GM12864 (cell line): ENCODE measurements around the gene CAB39L.

Experiments
- DNase-seq: peaks from one replicate; pipeline ENCODE4 v3.0.0-alpha.2; 2011; ENCODE audit warnings: low read depth
- H3K4me3 ChIP-seq: 2 replicates; pipeline ENCODE4 v1.5.1; 2011; ENCODE audit warnings: mild to moderate bottlenecking, low read depth, low read length, control low read depth
- TF ChIP-seq, protein P1 (sequence below): IDR thresholded peaks from 2 replicates; pipeline ENCODE4 v1.5.1; 2011; ENCODE audit warnings: low read depth, mild to moderate bottlenecking, moderate library complexity, low read length, control low read depth, inconsistent platforms; ENCODE audit errors: missing control alignments

CAB39L gene

DNA sequence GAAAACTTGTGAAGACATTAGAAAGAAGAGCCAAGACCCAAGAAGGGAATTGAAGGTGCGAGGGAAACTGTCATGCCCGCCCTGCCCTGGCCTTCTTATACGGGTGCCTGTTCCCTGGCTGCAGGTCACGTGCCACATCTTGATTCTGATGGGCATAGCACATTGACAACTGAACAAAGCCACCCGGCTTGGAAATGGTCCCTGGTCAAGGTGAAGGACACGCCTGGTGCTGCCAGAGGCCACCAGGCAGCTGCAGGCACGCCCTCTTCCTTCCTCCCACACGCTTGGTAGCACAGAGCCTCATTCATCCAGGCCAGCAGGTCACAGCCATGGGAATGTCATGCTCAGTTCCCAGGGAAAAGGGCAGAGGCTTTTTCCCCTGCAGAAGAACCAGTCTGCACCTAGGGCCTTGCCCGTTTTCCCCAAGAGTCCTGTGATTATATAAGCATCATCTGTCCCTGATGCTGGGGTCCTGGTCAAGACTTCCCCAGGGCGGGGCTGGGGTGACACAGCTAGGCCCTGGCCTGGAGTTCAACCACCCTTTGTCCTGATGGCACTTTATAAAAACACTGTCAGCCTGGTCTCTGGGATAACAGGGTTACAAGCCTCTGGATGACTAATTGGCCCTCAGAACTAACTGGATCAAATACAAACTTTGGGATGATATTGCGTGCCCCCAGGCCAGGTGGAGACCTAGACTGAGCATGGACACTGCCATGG is 140.2 kb downstream of the CAB39L start:
- TF ChIP-seq, protein P1, sequence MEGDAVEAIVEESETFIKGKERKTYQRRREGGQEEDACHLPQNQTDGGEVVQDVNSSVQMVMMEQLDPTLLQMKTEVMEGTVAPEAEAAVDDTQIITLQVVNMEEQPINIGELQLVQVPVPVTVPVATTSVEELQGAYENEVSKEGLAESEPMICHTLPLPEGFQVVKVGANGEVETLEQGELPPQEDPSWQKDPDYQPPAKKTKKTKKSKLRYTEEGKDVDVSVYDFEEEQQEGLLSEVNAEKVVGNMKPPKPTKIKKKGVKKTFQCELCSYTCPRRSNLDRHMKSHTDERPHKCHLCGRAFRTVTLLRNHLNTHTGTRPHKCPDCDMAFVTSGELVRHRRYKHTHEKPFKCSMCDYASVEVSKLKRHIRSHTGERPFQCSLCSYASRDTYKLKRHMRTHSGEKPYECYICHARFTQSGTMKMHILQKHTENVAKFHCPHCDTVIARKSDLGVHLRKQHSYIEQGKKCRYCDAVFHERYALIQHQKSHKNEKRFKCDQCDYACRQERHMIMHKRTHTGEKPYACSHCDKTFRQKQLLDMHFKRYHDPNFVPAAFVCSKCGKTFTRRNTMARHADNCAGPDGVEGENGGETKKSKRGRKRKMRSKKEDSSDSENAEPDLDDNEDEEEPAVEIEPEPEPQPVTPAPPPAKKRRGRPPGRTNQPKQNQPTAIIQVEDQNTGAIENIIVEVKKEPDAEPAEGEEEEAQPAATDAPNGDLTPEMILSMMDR = no peak
- no peak for DNase-seq
- no peak overlapping the region for H3K4me3 ChIP-seq

DNA sequence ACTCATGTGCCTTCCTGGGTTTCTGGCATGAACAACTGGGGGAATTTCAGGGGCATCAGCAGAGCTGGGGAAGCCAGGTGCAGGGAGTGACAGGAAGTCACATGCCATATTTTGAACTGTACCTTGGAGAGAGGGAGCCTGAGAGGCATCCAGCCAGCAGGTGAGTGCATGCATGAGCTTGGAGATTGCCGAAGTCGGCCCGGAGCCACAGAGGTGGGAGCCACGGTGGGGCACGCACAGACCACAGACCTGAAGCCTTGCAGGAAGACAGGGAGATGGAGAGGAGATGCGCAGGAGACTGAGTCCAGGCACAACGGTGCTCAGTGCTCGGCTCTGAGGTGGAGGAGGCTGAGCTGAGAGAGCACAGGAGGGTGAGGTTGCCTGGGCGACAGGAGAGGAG is 141.0 kb downstream of the CAB39L start:
- TF ChIP-seq, protein P1 = no peak
- no peak for DNase-seq

DNA sequence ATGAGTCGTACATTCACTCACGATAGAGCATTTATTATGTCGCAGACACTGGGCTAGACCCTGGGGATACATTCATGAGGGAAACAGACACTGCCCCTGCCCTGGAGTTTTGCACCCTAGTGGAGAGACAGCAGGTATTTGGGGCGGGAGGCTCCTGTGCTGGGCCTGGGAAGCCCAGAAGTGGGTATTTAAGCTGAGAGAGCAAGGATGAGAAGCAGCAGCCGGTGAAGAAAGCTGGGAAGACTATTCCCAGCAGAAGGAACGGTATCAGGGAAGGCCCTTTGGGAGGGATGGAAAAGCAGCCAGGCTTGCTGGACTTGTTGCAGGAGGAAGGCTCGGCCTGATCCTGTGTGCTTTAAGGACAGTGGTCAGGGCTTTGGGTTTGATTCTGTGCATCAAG is 141.6 kb downstream of the CAB39L start:
- no peak overlapping the region for H3K4me3 ChIP-seq
- DNase-seq = no peak
- TF ChIP-seq, protein P1 = no peak

More for the DNA sequence above, 141.0 kb downstream of the CAB39L start:
- no peak overlapping the region for H3K4me3 ChIP-seq

DNA sequence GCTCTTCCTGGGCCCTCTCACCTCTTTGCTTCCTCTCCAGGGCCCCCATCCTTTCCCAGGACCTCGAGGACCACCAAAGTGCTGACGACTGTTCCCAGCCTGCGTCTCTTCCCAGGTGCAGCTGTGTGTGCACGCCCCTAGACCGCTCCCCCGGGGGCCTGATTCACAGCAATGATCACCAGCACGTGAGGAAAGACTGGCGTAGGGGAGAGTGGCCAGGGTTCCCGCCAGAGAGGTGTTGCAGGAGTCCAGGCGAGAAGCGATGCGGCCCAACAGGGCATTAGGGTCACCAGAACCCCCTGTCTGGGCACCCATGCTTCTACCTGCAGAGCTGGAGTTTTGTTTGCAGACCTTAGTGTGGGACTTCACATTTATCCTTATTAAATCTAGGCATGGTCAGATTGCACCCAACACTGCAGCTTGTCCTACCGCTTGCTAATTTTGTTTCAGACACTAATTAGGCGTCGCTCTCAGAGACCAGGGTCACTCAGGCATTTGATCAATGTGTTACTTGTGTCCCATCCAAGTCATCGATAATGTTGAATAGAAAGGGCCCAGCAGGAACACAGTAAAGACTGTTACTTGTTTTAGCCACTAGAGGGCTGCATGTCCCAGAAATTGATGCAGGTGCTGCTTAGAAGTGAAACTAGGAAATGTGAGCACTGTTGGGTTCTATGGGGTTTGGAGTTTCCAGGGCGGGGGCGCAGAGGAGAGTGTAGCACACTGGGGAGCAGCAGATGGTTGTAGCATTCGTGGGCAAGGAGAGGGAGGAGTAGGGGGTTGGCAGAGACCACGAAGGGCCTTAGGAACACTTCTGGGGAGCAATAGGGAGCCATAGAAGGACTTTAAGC is 142.9 kb downstream of the CAB39L start:
- TF ChIP-seq, protein P1 = peak; percentile 83
- H3K4me3 ChIP-seq = peak overlapping the region; percentile 32
- DNase-seq = peak; percentile 66

DNA sequence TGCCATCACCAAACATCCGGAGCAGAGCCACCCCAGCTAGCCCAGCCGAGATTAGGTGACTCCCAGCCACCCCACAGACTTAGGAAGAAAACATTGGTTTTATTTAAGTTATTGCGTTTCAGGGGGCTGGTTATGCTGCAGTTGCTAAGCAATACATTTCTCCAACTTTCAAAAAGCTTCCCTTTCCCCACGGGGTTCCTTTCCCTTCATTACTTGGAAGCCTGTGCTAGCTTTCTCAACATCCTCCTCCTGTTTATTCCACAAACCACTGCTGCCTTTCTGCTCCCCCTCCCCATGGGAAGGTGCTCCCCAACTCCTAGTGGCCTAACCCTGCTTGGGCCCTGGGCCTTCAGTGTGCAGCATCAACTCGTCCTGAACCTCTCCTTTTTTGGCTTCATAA is 143.6 kb downstream of the CAB39L start:
- TF ChIP-seq, protein P1 = peak; percentile 1
- DNase-seq = no peak
- H3K4me3 ChIP-seq = no peak overlapping the region

DNA sequence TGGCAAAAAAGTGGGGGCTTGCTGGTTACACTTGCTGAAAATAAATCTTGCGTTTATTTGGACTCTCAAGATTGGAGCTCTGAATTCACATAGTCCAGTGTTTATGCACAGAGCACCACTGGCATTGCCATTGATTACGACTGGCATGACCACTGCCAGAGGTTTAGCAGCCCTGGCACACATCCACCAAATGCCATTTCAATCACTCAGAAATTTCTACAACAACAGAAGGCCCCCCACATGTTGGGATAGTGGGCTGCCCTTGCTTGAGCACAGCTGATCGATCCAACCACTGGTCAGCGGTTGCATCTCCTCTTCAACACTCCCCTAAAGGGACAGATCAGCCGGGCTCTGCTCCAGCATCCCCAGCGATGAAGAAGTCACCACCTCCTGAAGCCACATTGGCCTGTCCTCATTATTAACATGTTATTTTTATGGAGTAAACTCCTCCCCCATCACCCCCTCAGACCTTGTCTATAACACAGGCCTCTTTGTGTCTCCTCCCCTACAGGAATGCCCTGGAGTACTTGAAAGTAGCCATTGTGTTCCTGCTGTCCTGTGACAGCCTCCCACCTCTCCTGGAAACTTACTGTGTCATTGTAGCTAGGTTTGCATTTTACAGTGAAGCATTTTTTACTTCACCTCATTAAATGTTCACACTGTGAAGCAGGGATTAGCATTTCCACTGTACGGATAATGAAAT is 144.8 kb downstream of the CAB39L start:
- DNase-seq = no peak
- no peak overlapping the region for H3K4me3 ChIP-seq
- TF ChIP-seq, protein P1 = no peak
